Spleen (tissue), 11 donors: ENCODE data around the gene TUBB4A. TPM values are rescaled to one million over a fixed set of nuclear protein-coding genes. Genes with fewer than 3 reads are reported as not detected.
A peak's percentile ranks its signal among the peaks of the same experiment; 100 is the strongest.

Experiments used
- DNase-seq: peaks from one replicate; pipeline ENCODE4 v3.0.0-alpha.2; 2020
- H3K27ac ChIP-seq, 8 donors: fragments of 200-600 bp; sonication (generic) in 7 of 8; 1 replicate in 4 of 8; 2 replicates in 4 of 8; pipeline versions ENCODE4 v1.5.0 to v1.8.0; 2016 to 2021; ENCODE audit warnings: inconsistent platforms in 4 of 8, mild to moderate bottlenecking in 4 of 8, moderate library complexity in 1 of 8
- H3K27me3 ChIP-seq, 7 donors: fragments of 200-600 bp; sonication (generic) in 6 of 7; replicated peaks in 1 of 7; 1 replicate in 4 of 7; 2 replicates in 3 of 7; pipeline versions ENCODE4 v1.5.0 to v1.8.0; 2016 to 2021; ENCODE audit warnings: inconsistent platforms in 3 of 7, mild to moderate bottlenecking in 1 of 7
- H3K36me3 ChIP-seq, 6 donors: fragments of 200-600 bp; sonication (generic) in 5 of 6; 1 replicate in 4 of 6; 2 replicates in 2 of 6; pipeline versions ENCODE4 v1.5.0 to v1.8.0; 2016 to 2021; ENCODE audit warnings: inconsistent platforms in 2 of 6
- H3K4me1 ChIP-seq, 6 donors: fragments of 200-600 bp; sonication (generic) in 5 of 6; 1 replicate in 3 of 6; 2 replicates in 3 of 6; pipeline versions ENCODE4 v1.5.0 to v1.8.0; 2016 to 2021; ENCODE audit warnings: inconsistent platforms in 3 of 6
- H3K4me3 ChIP-seq, 8 donors: fragments of 200-600 bp; sonication (generic) in 7 of 8; 1 replicate in 4 of 8; 2 replicates in 4 of 8; pipeline versions ENCODE4 v1.5.0 to v1.8.0; 2016 to 2021; ENCODE audit warnings: inconsistent platforms in 4 of 8, mild to moderate bottlenecking in 4 of 8, moderate library complexity in 2 of 8
- H3K9me3 ChIP-seq, 8 donors: fragments of 200-600 bp; sonication (generic) in 7 of 8; 1 replicate in 4 of 8; 2 replicates in 4 of 8; pipeline versions ENCODE4 v1.5.0 to v1.8.0; 2016 to 2021; ENCODE audit warnings: inconsistent platforms in 4 of 8
- CTCF ChIP-seq, 11 experiments: fragments of 200-600 bp in 7 of 11; fragments of 450-650 bp in 4 of 11; sonication (generic) in 4 of 11; IDR thresholded peaks in 8 of 11; conservative IDR thresholded peaks in 3 of 11; 1 replicate in 7 of 11; 2 replicates in 4 of 11; pipeline versions ENCODE4 v1.4.0 to v1.8.0; 2016 to 2021; ENCODE audit warnings: antibody characterized with exemption in 11 of 11, inconsistent platforms in 4 of 11, mild to moderate bottlenecking in 1 of 11
- POLR2A ChIP-seq, 3 donors: fragments of 450-650 bp; IDR thresholded peaks; one replicate each; pipeline ENCODE4 v1.5.1; 2017; ENCODE audit warnings: antibody characterized with exemption in 3 of 3, mild to moderate bottlenecking in 1 of 3
- POLR2AphosphoS5 ChIP-seq, 3 donors: sonication (generic); formaldehyde crosslinking; IDR thresholded peaks; one replicate each; pipeline ENCODE4 v1.5.1; 2017; ENCODE audit warnings: antibody characterized with exemption in 3 of 3
- WGBS, 5 donors: extraction: QIAGEN DNeasy Blood & Tissue Kit in 3 of 5; methylation state at CpG; one replicate each; pipeline versions ENCODE4 v1.1.5 to v1.1.7; 2013 to 2018; 5-methylcytosine and 5-hydroxymethylcytosine counted together
- intact Hi-C: fragments of 100-400 bp; cut with DNase I; formaldehyde crosslinking; loops from one replicate; pipeline ENCODE4 v1.15.0; 2023; ENCODE audit warnings: low total_unique reads
- polyA plus RNA-seq, 3 donors: library from polyadenylated mRNA; stranded (reverse); fragments of 200-250 nt; gene quantifications; one replicate each; pipeline ENCODE4 v1.2.1, GENCODE V29; 2013
- total RNA-seq, 7 donors: library from RNA; depleted of rRNA in 3 of 7; stranded (reverse); fragments of >200 nt in 3 of 7; fragmentation: NEBNext Ultra II Directional in 4 of 7; extraction: Animal tissue kit (Norgen Biotek cat#: 25700) in 4 of 7; gene quantifications; one replicate each; pipeline versions ENCODE4 v1.1.0 to v1.2.1, GENCODE V29; 2016 to 2021
- donor health status: healthy with polysubstance abuse.
- donor health status: DM: no; HTN: no; CAD: no; lungs with moderate emphysema.
- donor health status: DM: no; HTN: no; CAD: no.
- donor health status: Bipolar disorder and iron deficiency.
- donor health status: healthy.
- donor health status: DM: no; HTN: no; CAD: no.
- donor health status: DM: yes; HTN: yes; CAD: no.

The TUBB4A gene
- total and polyA plus RNA-seq, 10 donors: 1.7 to 23.8 (median 15.8) TPM

DNA sequence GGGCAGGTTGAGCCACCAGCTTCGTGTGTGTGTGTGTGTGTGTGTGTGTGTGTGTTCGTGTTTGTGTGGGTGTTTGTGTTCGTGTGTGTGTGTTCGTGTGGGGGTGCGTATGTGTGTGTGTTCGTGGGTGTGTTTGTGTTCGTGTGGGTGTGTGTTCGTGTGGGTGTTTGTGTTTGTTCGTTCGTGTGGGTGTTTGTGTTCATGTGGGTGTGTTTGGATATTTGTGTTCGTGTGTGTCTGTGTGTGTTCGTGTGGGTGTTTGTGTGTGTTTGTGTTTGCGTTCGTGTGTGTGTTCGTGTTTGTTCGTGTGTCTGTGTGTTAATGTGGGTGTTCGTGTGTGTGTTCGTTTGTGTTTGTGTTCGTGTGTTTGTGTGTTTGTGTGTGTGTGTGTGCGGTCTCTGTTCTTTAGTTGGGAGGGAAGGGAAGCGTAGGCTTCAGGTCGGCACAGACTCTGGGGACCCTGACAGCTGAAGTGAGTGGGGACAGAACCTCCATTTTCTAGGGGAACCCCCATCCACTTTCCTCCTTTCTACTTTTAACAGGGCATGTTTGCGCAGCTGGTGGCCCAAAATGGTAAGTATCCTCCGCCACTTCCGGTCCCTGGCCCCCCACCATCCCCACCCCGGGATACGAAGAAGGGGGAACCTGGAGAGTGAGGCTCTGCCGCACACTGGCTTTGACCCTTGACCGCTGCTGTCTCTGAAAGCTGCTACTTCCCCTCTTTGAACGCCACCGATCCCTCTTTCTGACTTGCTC lies 30.3 kb upstream of the TUBB4A start:
- 29 to 36% (median 34%) methylated on average over 31 of the region's 31 CpGs for WGBS, 5 donors
- Histone ChIP-seq H3K9me3 (peaks cover 0 to 4% (median 0%) of the 10 kb centered on the region in 8 donors), H3K27ac (peak overlapping the region in 3 of 8 donors; percentile 18 to 85 (median 53)), H3K36me3 (peaks cover 0 to 7% (median 3%) of the 10 kb centered on the region in 6 donors), H3K27me3 (peaks cover 0 to 45% (median 7%) of the 10 kb centered on the region in 7 donors), H3K4me1 (peaks cover 11 to 67% (median 53%) of the 10 kb centered on the region in 6 donors), H3K4me3 (peak overlapping the region in 3 of 8 donors; percentile 52 to 76 (median 53))
- intact Hi-C loops: no loop called here
- TF ChIP-seq POLR2AphosphoS5 (IDR thresholded peaks at IDR 0.05) (peak in 1 of 3 donors; percentile 24), CTCF (IDR thresholded peaks at IDR 0.05 in 8 of 11, conservative IDR thresholded peaks at IDR 0.05 in 3 of 11) (no peak), POLR2A (IDR thresholded peaks at IDR 0.05) (no peak)
- peak; percentile 84 for DNase-seq

DNA sequence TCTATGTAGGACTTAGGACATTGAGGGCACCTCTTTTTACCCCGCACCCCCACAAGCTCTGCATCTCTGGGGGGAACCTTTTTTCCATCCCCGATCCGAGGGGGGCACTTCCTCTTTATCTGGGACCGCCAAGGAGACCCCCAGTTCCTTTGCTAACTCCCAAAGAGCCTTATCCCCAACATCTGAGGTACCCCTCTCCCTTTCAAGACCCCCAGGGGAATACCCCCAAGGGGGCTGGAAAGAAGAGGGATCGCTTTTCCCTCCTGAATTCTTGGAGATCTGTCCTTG lies 29.8 kb upstream of the TUBB4A start:
- no peak for DNase-seq
- TF ChIP-seq CTCF (IDR thresholded peaks at IDR 0.05 in 8 of 11, conservative IDR thresholded peaks at IDR 0.05 in 3 of 11): no peak
- no peak for TF ChIP-seq POLR2AphosphoS5 (IDR thresholded peaks at IDR 0.05)
- no peak for TF ChIP-seq POLR2A (IDR thresholded peaks at IDR 0.05)
- peak overlapping the region in 7 of 8 donors; percentile 48 to 76 (median 52) for H3K4me3 ChIP-seq
- intact Hi-C loops: no loop called here
- H3K27ac ChIP-seq: peak overlapping the region in 2 of 8 donors; percentile 85 to 87
- H3K36me3 ChIP-seq: peaks cover 0 to 7% (median 3%) of the 10 kb centered on the region in 6 donors
- WGBS, 5 donors: 34 to 59% (median 50%) methylated on average over 5 of the region's 5 CpGs
- H3K27me3 ChIP-seq: peaks cover 0 to 45% (median 7%) of the 10 kb centered on the region in 7 donors
- peaks cover 0 to 4% (median 0%) of the 10 kb centered on the region in 8 donors for H3K9me3 ChIP-seq
- H3K4me1 ChIP-seq: peaks cover 11 to 65% (median 52%) of the 10 kb centered on the region in 6 donors

DNA sequence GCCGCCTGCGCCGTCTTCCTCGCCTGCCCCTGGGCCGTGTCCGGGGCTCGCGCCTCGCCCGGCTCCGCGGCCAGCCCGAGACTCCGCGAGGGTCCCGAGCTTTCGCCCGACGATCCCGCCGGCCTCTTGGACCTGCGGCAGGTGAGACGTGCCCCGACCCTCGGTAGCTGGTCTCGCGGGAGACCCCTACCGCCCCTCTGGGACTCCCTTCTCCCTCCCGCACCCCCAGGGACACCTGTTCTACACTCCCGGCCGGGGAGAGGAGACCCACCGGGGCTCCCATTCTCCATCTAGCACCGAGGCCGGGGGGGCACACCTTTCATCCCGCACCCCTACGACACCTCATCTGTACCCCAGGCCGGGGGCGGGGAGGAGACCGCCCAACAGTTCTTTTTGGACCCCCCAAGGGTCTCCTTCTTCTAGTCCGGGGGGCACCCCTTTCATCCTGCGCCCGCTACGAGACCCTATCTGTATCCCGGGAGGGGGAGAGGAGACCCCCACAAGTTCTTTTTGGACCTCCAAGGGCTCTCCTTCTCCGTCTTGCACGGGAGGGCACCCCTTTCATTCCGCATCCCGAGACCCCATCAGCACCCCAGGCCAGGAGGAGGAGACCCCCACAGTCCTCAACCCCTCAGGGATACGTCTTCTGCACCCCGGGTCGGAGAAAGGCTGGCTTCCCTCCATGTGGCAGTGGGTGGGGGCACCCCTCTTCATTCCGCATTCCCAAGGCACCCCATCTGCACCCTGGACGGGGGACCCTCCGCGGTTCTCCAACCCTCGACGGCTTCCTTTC lies 29.2 kb upstream of the TUBB4A start:
- Histone ChIP-seq H3K9me3 (peaks cover 0 to 3% (median 0%) of the 10 kb centered on the region in 8 donors), H3K27ac (peak overlapping the region in 7 of 8 donors; percentile 61 to 87 (median 77)), H3K4me3 (peak overlapping the region; percentile 41 to 76 (median 52)), H3K36me3 (peaks cover 0 to 7% (median 3%) of the 10 kb centered on the region in 6 donors), H3K27me3 (peaks cover 0 to 45% (median 7%) of the 10 kb centered on the region in 7 donors), H3K4me1 (peaks cover 7 to 59% (median 47%) of the 10 kb centered on the region in 6 donors)
- no peak for TF ChIP-seq POLR2AphosphoS5 (IDR thresholded peaks at IDR 0.05)
- no peak for TF ChIP-seq CTCF (IDR thresholded peaks at IDR 0.05 in 8 of 11, conservative IDR thresholded peaks at IDR 0.05 in 3 of 11)
- TF ChIP-seq POLR2A (IDR thresholded peaks at IDR 0.05): no peak
- 10 to 22% (median 17%) methylated on average over 37 to 57 of the region's 57 CpGs for WGBS, 5 donors
- DNase-seq: no peak
- intact Hi-C loops: no loop called here
